ENCODE measurements around the gene GPBP1.

Gene GPBP1

GRCh38 chr5:57311921-57312735 is 138.3 kb downstream of the GPBP1 start:
- H3K27ac ChIP-seq = no peak overlapping the region
- no peaks in the 10 kb centered on the region for H3K27me3 ChIP-seq (replicated peaks)
- DNase-seq = no peak
- TF ChIP-seq CTCF (IDR thresholded peaks at IDR 0.05; ENCODE audit: low read depth, low read length, missing control alignments) = no peak
- no peak overlapping the region for H3K4me3 ChIP-seq (ENCODE audit: low read depth, low read length)
- in situ Hi-C loops (cut with HindIII; ENCODE audit: low pct_ligation_motif_present, low sequenced_read_pairs) = loop anchor here (25.0 kb wide), 2 partner anchors 175 to 1150 kb away; partner anchors contain the start of genes ACTBL2 and PLK2
- H3K36me3 ChIP-seq (replicated peaks) = no peaks in the 10 kb centered on the region

GRCh38 chr5:57313716-57314115 is 139.9 kb downstream of the GPBP1 start:
- TF ChIP-seq CTCF (IDR thresholded peaks at IDR 0.05; ENCODE audit: low read depth, low read length, missing control alignments) = no peak
- Histone ChIP-seq H3K27ac (no peak overlapping the region), H3K27me3 (replicated peaks) (no peaks in the 10 kb centered on the region), H3K4me3 (ENCODE audit: low read depth, low read length) (no peak overlapping the region), H3K36me3 (replicated peaks) (no peaks in the 10 kb centered on the region)
- in situ Hi-C loops (cut with HindIII; ENCODE audit: low pct_ligation_motif_present, low sequenced_read_pairs) = loop anchor here (25.0 kb wide), 2 partner anchors 174 to 1149 kb away; partner anchors contain the start of genes ACTBL2 and PLK2
- no peak for DNase-seq

Data from brain microvascular endothelial cell (primary cell).